NCI-H146 (cell line): ENCODE data around the gene VAV3.
"Not testable (repeated sequence)": the region's sequence is repeated elsewhere in the genome, so short reads cannot be mapped to it uniquely, and the experiment has no call there.

Experiments
- DNase-seq: peaks from one replicate; lab custom pipeline; 2025; lab: John Stamatoyannopoulos, UW

VAV3 gene

DNA sequence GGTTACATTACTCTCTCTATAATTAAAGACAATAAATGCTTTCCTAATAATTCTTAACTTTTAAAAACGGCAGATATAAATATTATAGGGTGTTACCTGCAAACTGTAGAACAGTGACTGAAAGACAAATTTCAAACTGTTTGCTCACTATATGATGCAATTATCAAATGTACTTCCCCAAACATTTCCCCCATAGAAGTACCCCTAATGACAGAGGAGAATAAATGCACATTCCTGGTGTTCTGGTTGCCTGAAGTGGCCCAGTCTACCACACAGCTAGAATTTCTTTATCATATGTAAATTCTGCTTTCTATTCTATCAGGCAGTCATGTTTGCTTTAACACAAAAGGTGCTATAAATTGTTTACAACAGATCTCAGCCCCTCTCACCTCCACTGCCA, 70.4 kb downstream of the VAV3 start:
- no peak for DNase-seq

DNA sequence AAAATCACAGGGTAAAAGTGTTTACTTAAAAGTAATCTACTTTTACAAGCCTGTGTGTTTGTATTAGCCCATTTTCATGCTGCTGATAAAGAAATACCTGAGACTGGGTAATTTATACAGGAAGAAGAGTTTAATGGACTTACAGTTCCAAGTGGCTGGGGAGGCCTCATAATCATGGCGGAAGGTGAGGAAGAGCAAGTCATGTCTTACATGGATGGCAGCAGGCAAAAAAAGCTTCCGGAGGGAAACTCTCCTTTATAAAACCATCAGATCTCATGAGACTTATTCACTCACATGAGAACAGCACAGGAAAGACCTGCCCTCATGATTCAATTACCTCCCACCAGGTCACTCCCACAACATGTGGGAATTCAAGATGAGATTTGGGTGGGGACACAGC, 71.6 kb downstream of the VAV3 start:
- not testable (repeated sequence) for DNase-seq

DNA sequence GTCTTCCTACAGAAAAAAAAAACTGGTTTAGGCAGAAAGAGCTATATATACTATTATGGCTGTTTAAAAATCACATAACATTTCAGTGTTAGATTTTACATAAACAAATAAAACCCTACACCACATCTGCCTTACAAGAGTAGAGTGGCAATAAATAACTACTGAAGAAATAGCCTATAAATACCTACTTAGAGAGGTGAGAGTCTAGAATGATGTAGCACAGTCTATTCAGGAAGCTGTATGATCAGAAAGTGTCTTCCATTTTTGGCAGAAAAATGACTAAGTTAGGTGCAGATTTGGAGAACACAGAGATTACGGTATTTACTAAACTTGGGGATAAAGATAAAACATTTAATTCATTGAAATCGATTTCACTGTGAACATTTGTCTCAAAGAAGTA, 75.5 kb downstream of the VAV3 start:
- no peak for DNase-seq

DNA sequence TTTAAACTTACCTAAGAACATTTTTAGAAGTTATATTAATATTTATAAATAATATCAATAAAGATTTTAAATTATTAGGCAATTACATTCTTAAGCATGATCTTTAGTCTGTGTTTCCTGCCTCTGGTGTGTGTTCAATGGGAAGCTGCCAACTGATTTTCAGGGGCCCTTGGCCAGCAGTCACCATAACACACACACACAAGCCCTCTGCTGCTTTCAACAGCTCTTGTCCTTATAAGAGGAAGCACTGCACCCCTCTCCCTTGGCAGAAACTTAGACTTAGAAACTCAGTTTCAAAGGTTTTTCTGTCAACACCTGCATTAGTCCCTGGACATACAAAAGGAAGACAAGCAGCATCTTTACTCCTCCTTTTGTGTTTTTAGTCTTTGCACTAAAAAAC, 81.4 kb downstream of the VAV3 start:
- DNase-seq: no peak

DNA sequence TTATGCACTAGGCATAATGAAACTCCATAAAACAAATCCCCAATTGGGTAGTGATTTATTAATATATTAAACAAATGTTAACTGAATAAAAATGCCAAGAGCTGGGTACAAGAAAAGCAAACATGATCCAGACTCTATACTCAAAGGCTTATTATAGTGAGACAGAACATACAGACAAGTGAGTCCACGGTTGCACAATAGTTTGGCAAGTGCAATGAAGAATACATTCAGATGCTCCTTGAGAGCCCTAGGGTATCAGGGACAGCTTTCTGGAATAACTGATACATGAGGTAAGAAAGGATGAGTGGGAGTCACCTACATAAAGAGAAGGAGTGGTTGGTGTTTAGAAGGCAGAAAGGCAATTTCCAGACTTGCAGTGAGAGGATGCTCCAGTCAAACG, 85.1 kb downstream of the VAV3 start:
- DNase-seq: no peak

DNA sequence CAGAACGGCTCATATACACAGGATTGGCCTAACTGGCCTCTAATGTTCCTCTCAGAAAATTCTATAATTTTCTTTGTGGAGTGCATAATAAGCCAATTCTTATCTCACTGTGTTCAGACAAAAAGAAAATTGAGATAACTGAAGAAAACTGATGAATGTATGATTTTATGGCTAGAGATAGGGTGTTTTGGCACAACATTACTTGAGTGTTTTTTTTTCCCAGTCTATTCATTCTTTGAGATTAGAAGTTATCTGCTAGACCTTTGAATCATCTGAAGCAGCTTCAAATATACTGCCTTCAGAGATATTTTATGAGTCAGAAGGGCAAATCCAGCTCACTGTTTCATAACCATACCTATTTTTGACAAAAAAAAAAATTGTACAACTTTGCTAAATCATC, 85.6 kb downstream of the VAV3 start:
- no peak for DNase-seq

DNA sequence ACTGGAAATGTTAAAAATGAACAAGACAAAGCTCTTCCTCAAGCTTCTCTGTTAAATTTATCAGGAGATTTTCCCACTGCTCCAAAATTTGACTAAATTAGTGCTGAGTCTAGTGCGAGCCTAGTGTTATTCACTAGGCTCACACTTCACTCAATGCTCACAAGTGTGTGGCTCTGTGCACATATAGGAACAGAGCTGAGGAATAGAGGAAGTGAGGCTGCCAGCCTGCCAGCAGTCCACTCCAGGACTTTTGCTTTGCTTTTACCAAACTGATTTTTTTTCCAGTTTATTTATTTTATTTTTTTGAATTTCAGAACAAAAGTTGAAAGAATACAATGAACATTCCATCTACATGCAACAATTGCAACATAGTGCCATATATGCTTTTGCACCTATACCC, 87.2 kb downstream of the VAV3 start:
- DNase-seq: no peak

DNA sequence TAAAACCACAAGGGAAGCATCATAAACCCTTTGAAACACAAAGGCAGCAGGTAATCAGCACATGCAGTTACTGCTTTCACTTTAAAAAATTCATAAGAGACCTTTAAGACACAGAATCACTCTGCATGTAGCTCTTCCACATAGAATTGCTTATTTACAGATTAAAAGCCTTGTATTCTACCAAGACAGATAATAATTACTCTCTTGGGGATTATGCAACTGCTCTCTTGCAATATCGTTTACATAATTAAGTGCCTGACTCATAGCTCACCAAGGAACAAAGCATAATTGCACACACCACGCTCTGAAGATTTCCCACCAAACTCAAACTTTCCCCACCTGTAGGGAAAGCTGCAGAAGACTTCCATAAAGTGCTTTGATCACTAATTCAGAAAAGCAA, 87.9 kb downstream of the VAV3 start:
- DNase-seq: no peak

DNA sequence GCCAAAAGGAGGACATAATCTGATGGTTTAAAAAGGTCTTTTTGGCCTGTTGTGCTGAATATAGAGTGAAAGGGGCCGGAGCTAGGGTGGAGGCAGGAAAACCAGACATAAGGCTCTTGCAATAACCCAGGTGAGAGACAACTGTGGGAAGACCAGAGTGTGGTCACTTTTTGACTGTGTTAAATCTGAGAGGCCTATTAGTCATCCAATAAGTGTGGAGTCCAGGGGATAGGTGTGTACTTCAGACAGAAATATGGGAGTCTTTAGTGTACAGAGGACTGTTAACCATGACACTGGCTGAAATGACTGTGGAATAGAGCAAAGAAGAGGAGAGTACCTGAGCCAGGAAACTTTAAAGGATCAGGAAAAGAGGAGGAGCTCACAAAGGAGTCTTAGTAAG, 89.3 kb downstream of the VAV3 start:
- DNase-seq: no peak

DNA sequence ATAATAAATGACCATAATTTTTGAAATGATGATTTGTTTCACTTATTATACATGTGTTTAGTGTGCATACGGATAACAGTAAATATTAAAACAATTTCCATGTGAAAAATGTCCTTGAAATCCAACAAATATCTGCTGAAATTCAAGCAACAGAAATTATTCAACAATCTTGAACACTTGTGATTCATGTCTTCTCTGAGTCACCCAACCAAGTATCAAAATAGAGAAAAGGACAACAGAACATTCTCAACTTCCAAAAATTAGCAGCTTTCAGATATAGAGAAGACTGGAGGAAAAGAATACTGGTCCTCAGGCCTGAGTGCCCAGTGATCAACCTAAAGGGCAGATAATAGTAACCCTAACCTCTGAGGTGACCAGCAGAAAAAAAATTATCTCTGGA, 90.8 kb downstream of the VAV3 start:
- no peak for DNase-seq

DNA sequence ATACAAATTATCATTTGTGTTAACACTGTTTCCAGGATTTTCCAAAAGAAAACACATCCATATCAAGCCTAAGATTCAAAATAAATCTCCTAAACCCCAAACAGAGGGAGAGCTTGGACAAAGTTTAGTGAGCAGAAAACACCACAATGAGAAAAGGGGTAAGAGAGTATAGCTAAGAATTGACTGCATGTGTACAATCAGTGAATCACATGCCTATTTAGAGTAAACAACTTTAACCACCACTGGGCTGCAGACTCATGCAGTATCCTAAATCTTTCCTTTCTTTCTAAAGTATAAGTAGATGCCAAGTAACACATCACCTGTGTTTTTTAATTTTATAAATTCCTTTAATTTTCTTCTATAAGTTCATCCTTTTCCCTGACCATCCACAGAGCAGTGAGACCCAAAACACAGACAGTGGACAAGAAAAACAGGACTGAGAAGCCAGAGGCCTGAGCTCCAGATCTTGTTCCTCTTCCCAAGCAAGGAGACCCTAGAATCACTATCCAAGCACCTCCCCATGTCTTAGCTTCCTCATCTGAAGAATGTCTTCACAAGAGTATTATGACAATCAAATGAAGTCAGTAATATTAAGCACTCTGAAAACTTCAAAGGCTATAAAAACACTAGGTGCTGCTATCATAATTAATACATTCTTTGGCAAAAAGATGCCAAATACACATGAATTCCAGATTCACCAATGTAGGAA, 93.1 kb downstream of the VAV3 start:
- no peak for DNase-seq

DNA sequence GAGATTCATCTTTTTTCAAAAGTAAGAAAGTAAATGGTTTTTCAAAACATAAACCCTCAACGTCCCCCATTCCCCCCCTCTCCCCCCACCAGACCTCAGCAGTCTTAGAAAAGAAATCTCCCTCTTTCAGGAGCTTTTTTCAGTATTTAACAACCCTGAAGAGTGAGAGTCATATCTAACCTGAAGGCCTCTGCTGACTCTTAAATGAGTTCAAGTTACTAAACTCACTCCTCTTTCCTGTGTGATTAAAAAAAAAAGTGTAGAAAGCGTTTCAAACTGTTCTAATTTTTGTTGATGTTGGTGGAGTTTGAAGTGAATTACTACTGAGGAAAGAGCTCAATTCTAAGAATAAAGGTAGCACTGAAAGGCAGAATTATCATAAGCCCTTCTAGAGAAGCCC, 93.7 kb downstream of the VAV3 start:
- DNase-seq: no peak

DNA sequence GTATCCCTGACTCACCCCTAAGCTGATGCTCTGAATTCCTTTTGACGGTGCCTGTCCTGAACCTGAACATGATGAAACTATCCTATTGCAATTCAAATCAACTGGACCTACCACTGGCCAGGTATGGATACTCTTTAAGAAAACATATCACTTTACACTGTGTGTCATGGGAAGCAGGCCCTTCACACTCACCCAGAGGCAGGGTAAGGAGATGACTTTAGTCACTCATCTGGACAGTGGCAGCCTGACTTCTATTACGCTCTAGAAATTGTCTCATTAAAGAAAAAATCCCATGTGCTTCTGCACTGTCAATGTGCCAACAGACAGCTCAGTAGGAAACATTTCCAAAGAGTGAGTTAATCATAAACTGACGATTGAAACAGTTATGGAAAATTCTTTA, 94.3 kb downstream of the VAV3 start:
- no peak for DNase-seq

DNA sequence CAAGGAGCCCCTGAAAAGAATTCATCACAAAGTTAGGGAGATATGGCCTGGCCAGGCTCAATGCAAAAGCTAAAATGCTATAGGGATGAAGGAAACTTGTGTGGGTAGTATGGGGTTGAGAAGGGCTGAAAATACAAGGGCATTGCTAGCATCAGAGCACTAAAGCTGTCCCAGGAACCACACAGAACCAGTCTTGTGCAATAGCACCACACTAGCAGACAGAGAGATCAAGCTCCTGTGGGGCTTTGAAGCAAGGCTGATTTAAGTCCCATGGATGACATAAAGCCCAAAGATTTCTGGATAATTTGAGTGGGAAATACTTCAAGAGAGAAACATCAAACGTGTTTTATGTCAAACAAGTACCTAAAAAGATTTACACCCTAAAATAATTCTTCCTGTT, 97.1 kb downstream of the VAV3 start:
- no peak for DNase-seq

DNA sequence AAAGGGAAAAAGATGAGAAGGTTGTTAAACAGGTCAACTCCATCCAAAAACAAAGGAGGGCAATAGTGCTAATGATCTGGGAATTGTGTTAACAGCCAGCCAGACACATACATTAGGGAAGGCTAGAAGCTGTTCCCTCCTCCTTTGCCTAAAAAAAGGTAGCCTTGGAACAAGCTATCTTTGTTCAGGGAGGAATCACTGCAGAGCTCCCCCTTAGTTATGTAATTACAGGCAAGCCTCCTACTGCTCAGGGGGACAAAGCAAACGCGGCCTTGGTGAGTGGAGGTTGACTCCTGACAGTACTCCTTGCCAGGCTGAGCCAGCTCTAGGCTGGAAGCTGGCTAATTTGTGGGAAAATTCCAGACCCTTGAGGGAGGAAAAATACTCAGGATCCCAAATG, 97.6 kb downstream of the VAV3 start:
- no peak for DNase-seq

DNA sequence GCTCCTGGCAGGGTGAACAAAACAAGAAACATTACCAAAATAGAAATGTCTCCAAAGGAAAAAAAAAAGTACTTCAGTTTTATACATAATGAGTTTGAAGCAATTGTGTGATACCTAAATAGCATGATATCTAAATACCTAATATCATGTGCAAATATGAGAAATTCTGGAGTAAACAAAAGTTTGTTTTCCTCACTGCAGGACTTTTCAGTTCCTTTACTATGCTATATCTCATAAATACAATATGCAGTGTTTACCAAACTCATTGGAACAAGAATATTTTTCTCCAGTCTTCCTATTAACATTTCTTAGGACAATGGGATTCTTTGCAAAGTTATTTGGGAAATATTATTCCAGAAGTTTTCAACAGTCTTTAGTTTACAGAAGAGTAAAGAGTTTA, 98.1 kb downstream of the VAV3 start:
- no peak for DNase-seq

DNA sequence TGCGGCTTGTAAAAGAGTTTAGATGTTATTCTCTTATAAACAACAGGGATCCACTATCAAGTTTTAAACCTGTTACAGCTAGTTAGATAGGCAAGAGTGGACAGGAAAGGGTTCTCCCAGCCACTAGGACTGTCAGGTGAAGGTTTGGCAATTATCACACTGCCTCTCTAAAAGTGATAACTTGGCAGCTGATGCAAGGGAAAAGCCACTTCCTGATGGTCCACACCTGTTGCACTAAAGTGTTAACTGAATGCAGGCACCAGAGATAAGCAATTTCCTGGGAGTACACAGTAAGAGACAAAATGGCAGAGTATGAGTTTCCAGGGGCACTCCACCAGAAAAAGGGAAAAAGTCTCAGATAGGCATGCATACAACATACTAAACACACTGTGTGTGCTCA, 99.4 kb downstream of the VAV3 start:
- DNase-seq: no peak

DNA sequence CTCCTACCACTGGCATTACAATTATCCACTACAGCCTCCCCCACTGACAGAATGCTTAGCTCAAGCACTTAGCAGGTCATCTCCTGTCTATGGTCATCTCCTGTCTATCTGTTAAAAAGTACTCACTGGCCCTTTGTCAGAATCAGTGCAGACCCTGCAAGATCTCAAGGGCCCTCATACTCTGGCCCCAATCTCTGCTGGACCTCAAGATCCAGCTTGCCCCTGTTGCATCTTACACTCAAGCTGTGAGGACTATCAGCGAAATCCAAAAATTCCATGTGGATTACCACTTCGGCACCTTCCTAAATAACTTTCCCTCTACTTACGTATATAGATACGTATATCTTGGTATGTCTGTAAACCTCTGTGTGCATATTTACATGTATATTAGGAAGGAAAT, 101.6 kb downstream of the VAV3 start:
- no peak for DNase-seq

DNA sequence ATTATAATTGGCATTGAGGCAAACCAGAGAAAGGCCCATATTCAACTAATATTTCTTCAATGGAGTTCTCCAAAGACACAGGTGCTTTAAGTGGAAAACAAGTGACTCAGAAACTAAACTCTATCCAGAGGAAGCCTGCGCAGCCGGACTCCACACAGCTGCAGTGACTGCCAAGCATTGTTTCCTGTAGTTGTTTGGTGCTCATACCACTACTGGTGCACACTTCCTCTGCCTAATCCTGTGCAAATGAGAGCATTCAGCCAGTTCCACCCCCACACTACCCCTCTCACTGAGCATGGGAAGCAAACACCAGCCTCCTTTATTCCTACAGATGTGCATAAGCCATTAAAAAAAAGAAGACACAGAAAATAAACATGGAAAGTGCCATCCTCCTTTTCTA, 102.9 kb downstream of the VAV3 start:
- DNase-seq: no peak

DNA sequence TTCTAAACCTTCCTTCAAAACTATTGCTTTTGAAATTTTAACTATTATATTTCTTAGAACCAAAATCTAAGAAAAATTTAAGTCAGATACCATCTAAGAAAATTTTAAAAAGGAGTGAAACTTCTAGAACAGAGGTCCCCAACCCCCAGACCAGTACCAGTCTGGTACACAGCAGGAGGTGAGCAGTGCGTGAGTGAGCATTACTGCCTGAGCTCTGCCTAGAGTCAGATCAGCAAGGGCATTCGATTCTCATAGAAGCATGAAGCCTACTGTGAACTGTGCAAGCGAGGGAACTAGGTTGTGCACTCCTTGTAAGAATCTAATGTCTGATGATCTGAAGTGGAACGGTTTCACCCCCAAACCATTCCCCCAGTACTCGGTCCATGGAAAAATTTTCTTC, 106.7 kb downstream of the VAV3 start:
- no peak for DNase-seq

DNA sequence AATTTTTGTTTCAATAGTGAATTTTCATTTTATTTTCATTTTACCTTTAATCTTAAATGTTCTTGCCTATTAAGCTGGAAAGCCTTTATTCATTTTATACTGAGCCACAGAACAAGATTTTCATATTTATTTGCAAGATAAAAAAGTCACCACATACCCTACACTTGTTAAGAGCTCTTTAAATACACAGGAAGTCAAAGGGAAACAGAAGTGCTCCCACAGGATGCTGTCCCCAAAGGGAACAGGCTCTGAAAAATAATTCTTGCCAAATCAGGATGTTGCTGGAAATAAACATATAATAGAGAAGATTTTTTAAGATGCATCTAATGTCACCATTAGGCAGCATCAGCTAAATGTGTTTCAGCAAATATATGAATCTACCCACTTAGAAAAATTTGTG, 113.6 kb downstream of the VAV3 start:
- no peak for DNase-seq

DNA sequence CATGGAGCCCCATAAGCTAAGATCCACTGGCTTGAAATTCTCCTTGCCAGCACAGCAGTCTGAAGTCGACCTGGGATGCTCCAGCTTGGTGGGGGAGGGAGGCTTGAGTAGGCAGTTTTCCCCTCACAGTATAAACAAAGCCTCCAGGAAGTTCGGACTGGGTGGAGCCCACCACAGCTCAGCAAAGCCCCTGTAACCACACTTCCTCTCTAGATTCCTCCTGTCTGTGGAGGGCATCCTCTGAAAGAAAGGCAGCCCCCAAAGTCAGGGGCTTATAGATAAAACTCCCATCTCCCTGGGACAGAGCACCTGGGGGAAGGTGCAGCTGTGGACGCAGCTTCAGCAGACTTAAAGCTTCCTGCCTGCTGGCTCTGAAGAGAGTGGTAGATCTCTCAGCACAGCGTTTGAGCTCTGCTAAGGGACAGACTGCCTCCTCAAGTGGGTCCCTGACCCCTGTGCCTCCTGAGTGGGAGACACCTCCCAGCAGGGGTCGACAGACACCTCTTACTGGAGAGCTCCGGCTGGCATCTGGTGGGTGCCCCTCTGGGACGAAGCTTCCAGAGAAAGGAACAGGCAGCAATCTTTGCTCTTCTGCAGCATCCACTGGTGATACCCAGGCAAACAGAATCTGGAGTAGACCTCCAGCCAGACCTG, 120.3 kb downstream of the VAV3 start:
- DNase-seq: not testable (repeated sequence)

DNA sequence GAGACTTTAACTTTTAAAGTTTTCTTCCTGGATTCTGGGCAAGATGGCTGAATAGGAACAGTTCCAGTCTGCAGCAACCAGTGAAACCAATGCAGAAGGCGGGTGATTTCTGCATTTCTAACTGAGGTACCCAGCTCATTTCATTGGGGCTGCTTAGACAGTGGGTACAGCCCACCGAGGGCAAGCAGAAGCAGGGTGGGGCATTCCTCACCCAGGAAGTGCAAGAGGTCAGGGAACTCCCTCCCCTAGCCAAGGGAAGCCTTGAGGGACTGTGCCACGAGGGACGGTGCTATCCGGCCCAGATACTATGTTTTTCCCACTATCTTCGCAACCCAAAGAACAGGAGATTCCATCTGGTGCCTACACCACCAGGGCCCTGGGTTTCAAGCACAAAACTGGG, 121.0 kb downstream of the VAV3 start:
- DNase-seq: no peak

DNA sequence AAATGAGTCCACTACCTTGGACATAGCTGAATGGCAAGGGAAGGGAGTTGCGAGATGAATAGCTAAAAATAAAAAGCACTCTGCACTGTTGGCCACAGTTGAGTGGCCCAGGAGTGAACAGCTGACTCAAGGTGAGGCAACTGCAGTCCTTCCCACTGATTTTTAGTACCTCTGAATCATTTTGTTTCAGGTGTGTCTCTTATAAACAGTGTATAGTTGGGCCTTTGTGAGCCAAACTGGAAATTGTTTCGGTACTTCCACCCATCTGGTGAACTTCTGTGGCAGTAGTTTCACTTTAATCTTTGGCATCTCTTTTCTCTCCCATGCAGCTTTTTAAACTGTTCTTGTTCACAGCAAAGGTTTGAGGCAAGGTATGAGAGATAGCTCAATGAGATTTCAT, 122.7 kb downstream of the VAV3 start:
- DNase-seq: no peak
